Breast epithelium (tissue), 3 donors: Measurements from ENCODE around the gene MAST4.

Experiments
- POLR2A ChIP-seq: fragments of 450-650 bp; IDR thresholded peaks from one replicate; pipeline ENCODE4 v1.6.1; 2016; ENCODE audit warnings: antibody characterized with exemption, mild to moderate bottlenecking, moderate library complexity
- POLR2AphosphoS5 ChIP-seq, 3 donors: sonication (generic); formaldehyde crosslinking; IDR thresholded peaks; one replicate each; pipeline ENCODE4 v1.6.1; 2017; ENCODE audit warnings: antibody characterized with exemption in 3 of 3
- TF ChIP-seq, protein P1 (sequence below), 3 donors: fragments of 450-650 bp; IDR thresholded peaks; one replicate each; pipeline ENCODE4 v1.5.1; 2016 to 2017; ENCODE audit warnings: antibody characterized with exemption in 3 of 3, mild to moderate bottlenecking in 3 of 3, moderate library complexity in 3 of 3

DNA sequence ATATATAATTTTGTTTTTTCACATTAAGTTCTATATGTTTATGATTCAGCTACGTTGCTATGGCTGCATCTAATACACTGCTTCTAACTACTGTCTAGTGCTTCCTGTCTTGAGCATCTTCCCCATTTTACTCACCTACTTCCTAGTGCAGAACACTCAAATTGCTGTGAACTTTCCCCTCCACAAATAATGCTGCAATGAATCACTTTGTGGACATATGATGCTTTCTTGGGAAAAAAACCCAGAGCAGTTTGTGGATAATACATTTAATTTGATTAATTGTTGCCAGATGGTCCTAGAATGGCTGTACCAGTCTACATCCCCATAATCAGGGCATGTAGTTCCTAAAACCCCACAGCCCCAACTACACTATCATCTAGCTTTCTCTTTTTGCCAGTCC is 581.9 kb downstream of the MAST4 start:
- TF ChIP-seq POLR2AphosphoS5 (IDR thresholded peaks at IDR 0.05) (no peak), POLR2A (no peak)
- TF ChIP-seq, protein P1, sequence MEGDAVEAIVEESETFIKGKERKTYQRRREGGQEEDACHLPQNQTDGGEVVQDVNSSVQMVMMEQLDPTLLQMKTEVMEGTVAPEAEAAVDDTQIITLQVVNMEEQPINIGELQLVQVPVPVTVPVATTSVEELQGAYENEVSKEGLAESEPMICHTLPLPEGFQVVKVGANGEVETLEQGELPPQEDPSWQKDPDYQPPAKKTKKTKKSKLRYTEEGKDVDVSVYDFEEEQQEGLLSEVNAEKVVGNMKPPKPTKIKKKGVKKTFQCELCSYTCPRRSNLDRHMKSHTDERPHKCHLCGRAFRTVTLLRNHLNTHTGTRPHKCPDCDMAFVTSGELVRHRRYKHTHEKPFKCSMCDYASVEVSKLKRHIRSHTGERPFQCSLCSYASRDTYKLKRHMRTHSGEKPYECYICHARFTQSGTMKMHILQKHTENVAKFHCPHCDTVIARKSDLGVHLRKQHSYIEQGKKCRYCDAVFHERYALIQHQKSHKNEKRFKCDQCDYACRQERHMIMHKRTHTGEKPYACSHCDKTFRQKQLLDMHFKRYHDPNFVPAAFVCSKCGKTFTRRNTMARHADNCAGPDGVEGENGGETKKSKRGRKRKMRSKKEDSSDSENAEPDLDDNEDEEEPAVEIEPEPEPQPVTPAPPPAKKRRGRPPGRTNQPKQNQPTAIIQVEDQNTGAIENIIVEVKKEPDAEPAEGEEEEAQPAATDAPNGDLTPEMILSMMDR (IDR thresholded peaks at IDR 0.05), result no peak
